Smooth muscle cell (in vitro differentiated cells): ENCODE data around the gene MRPL33. TPM values are rescaled to one million over a fixed set of nuclear protein-coding genes. Genes with fewer than 3 reads are reported as not detected.

Source experiments
- DNase-seq: peaks from one replicate; lab custom pipeline; 2025; ENCODE audit not compliant: unreplicated experiment; lab: John Stamatoyannopoulos, UW
- H2AFZ ChIP-seq: fragments of 200-600 bp; sonication (generic); 2 replicates; pipeline ENCODE4 v1.6.0; 2016; ENCODE audit warnings: antibody characterized with exemption, low read depth, mild to moderate bottlenecking
- H3F3A ChIP-seq: fragments of 200-600 bp; sonication (generic); 2 replicates; pipeline ENCODE4 v1.6.0; 2017; ENCODE audit warnings: antibody characterized with exemption, low read depth
- H3K27ac ChIP-seq: fragments of 200-600 bp; sonication (generic); 2 replicates; pipeline ENCODE4 v1.5.1; 2016; ENCODE audit warnings: low read depth, mild to moderate bottlenecking
- H3K27me3 ChIP-seq: fragments of 200-600 bp; sonication (generic); 2 replicates; pipeline ENCODE4 v1.6.1; 2016; ENCODE audit warnings: low read depth, mild to moderate bottlenecking
- H3K36me3 ChIP-seq: fragments of 200-600 bp; sonication (generic); 2 replicates; pipeline ENCODE4 v1.5.1; 2016; ENCODE audit warnings: low read depth
- H3K4me1 ChIP-seq: fragments of 200-600 bp; sonication (generic); 2 replicates; pipeline ENCODE4 v1.5.1; 2016; ENCODE audit warnings: low read depth
- H3K4me2 ChIP-seq: fragments of 200-600 bp; sonication (generic); 2 replicates; pipeline ENCODE4 v1.6.0; 2016; ENCODE audit warnings: mild to moderate bottlenecking
- H3K4me3 ChIP-seq: fragments of 200-600 bp; sonication (generic); 2 replicates; pipeline ENCODE4 v1.5.1; 2016; ENCODE audit warnings: mild to moderate bottlenecking
- H3K79me2 ChIP-seq: fragments of 200-600 bp; sonication (generic); 2 replicates; pipeline ENCODE4 v1.6.0; 2016; ENCODE audit warnings: low read depth, mild to moderate bottlenecking
- H3K9ac ChIP-seq: fragments of 200-600 bp; sonication (generic); 2 replicates; pipeline ENCODE4 v1.6.0; 2016; ENCODE audit warnings: low read depth
- H3K9me3 ChIP-seq: fragments of 200-600 bp; sonication (generic); replicated peaks from 2 replicates; pipeline ENCODE4 v1.5.1; 2016; ENCODE audit warnings: low read depth
- H4K20me1 ChIP-seq: fragments of 200-600 bp; sonication (generic); 2 replicates; pipeline ENCODE4 v1.6.0; 2016; ENCODE audit warnings: low read depth
- WGBS: methylation state at CpG from one replicate; pipeline ENCODE4 v1.1.7; 2016; ENCODE audit warnings: low lambda C conversion rate; 5-methylcytosine and 5-hydroxymethylcytosine counted together
- polyA plus RNA-seq: library from polyadenylated mRNA; unstranded; fragments of >200 nt; fragmentation: Nextera tagmentation; extraction: Ambion mirVana; gene quantifications from 2 replicates; pipeline ENCODE4 v1.2.1, GENCODE V29; 2016
- total RNA-seq: library from RNA; depleted of rRNA; stranded (reverse); fragments of >200 nt; gene quantifications from 2 replicates; pipeline ENCODE4 v1.2.3, GENCODE V29; 2014
- TF ChIP-seq, protein P1 (sequence below): fragments of 200-600 bp; sonication (generic); IDR thresholded peaks from 2 replicates; pipeline ENCODE4 v1.5.1; 2017; ENCODE audit warnings: borderline replicate concordance, mild to moderate bottlenecking, antibody characterized with exemption; ENCODE audit not compliant: insufficient read depth, poor library complexity, severe bottlenecking

Gene MRPL33
- total and polyA plus RNA-seq, 2 experiments from 2014 or later: 94.5 to 193 TPM

DNA sequence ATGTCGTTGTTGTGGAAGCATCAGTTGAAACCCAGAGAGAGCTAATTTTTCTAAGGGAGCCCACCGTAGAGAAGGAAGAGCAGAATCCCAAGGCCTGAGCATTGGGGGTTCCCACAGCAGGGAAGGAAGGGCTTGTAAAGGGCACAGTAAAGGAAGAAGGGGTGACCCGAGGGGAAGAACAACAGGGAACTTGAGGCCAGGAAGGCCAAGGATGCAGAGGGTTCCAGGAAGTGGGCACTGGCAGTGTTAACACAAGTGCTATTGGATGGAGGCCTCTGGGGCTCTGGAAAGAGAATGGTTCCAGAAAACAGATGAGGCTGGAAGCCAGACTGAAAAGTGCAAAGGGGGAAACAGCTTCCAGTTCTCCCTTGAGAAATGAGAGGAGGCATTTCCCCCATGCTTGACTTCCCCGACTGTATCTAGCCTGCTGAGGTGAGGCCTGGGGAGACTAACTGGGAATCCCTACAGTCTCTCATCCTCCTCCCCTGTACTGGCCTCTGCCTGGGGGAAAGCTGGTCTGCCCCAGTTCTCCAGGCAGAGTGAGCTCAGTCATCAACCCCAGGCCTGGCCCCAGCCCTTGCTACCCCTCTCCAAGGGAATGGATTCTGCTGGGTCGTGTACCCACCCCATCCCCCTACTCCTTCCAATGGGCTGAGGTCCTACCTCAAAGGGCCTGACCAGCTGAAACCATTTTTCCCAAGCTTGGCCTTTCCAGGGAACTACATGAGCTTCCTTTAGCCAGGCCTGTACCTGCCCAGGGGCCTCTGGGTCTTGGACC is 43.2 kb upstream of the MRPL33 start:
- no peak overlapping the region for H3K27ac ChIP-seq
- no peaks in the 10 kb centered on the region for H3K79me2 ChIP-seq
- no peaks in the 10 kb centered on the region for H3K36me3 ChIP-seq
- no peaks in the 10 kb centered on the region for H4K20me1 ChIP-seq
- 87% methylated on average over 5 of the region's 5 CpGs for WGBS
- peaks cover 12% of the 10 kb centered on the region for H3K4me1 ChIP-seq
- no peak overlapping the region for H2AFZ ChIP-seq
- H3K9me3 ChIP-seq: no peaks in the 10 kb centered on the region
- H3F3A ChIP-seq: no peaks in the 10 kb centered on the region
- H3K9ac ChIP-seq: no peak overlapping the region
- DNase-seq: no peak
- no peak overlapping the region for H3K4me2 ChIP-seq
- TF ChIP-seq, protein P1, sequence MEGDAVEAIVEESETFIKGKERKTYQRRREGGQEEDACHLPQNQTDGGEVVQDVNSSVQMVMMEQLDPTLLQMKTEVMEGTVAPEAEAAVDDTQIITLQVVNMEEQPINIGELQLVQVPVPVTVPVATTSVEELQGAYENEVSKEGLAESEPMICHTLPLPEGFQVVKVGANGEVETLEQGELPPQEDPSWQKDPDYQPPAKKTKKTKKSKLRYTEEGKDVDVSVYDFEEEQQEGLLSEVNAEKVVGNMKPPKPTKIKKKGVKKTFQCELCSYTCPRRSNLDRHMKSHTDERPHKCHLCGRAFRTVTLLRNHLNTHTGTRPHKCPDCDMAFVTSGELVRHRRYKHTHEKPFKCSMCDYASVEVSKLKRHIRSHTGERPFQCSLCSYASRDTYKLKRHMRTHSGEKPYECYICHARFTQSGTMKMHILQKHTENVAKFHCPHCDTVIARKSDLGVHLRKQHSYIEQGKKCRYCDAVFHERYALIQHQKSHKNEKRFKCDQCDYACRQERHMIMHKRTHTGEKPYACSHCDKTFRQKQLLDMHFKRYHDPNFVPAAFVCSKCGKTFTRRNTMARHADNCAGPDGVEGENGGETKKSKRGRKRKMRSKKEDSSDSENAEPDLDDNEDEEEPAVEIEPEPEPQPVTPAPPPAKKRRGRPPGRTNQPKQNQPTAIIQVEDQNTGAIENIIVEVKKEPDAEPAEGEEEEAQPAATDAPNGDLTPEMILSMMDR: no peak
- no peaks in the 10 kb centered on the region for H3K27me3 ChIP-seq
- no peak overlapping the region for H3K4me3 ChIP-seq

DNA sequence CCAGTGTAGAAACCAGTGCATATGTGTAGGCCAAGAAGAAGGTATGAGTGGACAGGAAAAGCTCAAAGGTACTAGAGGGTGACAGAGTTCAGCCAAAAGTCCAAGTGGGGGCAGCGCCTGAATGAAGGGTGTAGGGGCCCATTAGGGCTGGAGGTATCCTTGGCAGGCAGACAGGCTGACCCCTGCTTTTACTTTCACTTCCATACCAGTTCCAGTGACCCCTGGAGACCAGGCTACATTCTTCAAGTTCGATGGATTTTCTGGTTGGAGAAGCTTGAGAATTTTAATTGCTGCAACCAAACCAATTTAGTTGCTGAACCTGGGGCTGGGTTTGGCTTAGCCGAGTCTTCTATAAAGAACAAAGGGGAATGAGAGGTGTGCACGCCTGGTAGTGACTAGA is 42.3 kb upstream of the MRPL33 start:
- Histone ChIP-seq H3K27me3 (no peaks in the 10 kb centered on the region), H3K4me3 (no peak overlapping the region), H3K27ac (no peak overlapping the region), H3K9me3 (no peaks in the 10 kb centered on the region), H3F3A (no peaks in the 10 kb centered on the region), H3K4me1 (peaks cover 12% of the 10 kb centered on the region), H2AFZ (no peak overlapping the region), H3K36me3 (no peaks in the 10 kb centered on the region), H3K79me2 (no peaks in the 10 kb centered on the region), H3K4me2 (no peak overlapping the region), H4K20me1 (no peaks in the 10 kb centered on the region), H3K9ac (no peak overlapping the region)
- DNase-seq: no peak
- WGBS: 58% methylated on average over 4 of the region's 4 CpGs
- TF ChIP-seq, protein P1: no peak

DNA sequence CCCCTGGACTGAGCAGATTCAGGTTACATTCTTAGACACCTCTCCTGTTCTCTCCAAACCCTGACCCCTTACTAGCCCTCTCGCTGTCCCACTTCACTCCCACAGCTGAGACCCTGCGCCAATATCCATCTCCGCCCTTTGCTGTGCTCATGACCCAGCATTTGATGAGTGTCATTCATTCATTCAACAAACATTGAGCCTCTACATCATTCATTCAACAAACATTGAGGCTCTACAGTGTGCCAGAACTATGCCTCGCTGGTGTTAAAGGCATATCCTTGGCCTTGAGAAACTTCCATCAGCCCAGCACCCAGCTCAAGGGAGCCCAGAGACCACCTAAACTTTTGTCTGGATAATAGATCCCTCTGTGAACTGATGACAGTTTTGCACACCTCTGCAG is 41.9 kb upstream of the MRPL33 start:
- 95% methylated on average over 4 of the region's 4 CpGs for WGBS
- TF ChIP-seq, protein P1: no peak
- H3K36me3 ChIP-seq: no peaks in the 10 kb centered on the region
- H3K4me2 ChIP-seq: no peak overlapping the region
- no peak overlapping the region for H3K27ac ChIP-seq
- no peak overlapping the region for H3K9ac ChIP-seq
- no peaks in the 10 kb centered on the region for H3K79me2 ChIP-seq
- H3F3A ChIP-seq: no peaks in the 10 kb centered on the region
- no peak overlapping the region for H3K4me3 ChIP-seq
- H4K20me1 ChIP-seq: no peaks in the 10 kb centered on the region
- peaks cover 10% of the 10 kb centered on the region for H3K4me1 ChIP-seq
- no peak overlapping the region for H2AFZ ChIP-seq
- DNase-seq: no peak
- no peaks in the 10 kb centered on the region for H3K27me3 ChIP-seq
- H3K9me3 ChIP-seq: no peaks in the 10 kb centered on the region

DNA sequence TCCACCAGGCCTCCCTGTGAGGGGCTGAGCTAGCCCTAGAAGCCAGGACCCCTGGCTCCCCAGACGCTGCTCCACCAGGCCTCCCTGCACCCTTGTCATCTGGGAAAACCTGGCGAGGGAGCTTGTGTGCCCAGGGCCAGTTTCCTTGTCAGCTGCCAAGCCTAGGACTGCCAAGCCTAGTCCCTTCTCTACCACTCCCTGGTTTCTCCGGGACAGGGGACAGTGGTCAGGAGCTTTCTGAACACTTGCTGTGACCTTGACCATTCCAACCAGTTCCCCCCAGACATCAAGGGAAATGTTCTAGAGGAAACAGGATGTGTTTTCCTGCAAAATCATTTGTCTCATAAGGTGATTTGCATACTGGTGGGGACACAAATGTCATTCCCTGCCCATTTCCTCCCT is 41.3 kb upstream of the MRPL33 start:
- no peak overlapping the region for H3K9ac ChIP-seq
- no peaks in the 10 kb centered on the region for H3K79me2 ChIP-seq
- no peaks in the 10 kb centered on the region for H3F3A ChIP-seq
- H3K4me1 ChIP-seq: peaks cover 10% of the 10 kb centered on the region
- WGBS: 85% methylated on average over 3 of the region's 3 CpGs
- DNase-seq: no peak
- no peaks in the 10 kb centered on the region for H4K20me1 ChIP-seq
- no peak overlapping the region for H3K27ac ChIP-seq
- no peaks in the 10 kb centered on the region for H3K9me3 ChIP-seq
- H2AFZ ChIP-seq: no peak overlapping the region
- TF ChIP-seq, protein P1: no peak
- H3K4me3 ChIP-seq: no peak overlapping the region
- H3K36me3 ChIP-seq: no peaks in the 10 kb centered on the region
- no peaks in the 10 kb centered on the region for H3K27me3 ChIP-seq
- no peak overlapping the region for H3K4me2 ChIP-seq
